Gastroesophageal sphincter (tissue), 4 donors: ENCODE results near the gene ZNF526. TPM values are rescaled to one million over a fixed set of nuclear protein-coding genes. Genes with fewer than 3 reads are reported as not detected.
"Not testable (repeated sequence)": the region's sequence is repeated elsewhere in the genome, so short reads cannot be mapped to it uniquely, and the experiment has no call there.

Source experiments
- ATAC-seq: fragments of 150-250 bp; one replicate; pipeline ENCODE4 v1.9.1; 2016; ENCODE audit warnings: mild to moderate bottlenecking, moderate library complexity
- H3K27ac ChIP-seq, 4 donors: fragments of 200-600 bp; sonication (generic) in 3 of 4; 1 replicate in 3 of 4; 2 replicates in 1 of 4; pipeline ENCODE4 v1.5.1; 2016 to 2019
- H3K27me3 ChIP-seq: fragments of 200-600 bp; sonication (generic); one replicate; pipeline ENCODE4 v1.5.1; 2019
- H3K36me3 ChIP-seq, 2 donors: fragments of 200-600 bp; sonication (generic); one replicate each; pipeline ENCODE4 v1.5.1; 2019; ENCODE audit warnings: control low read depth in 1 of 2
- H3K4me1 ChIP-seq, 3 donors: fragments of 200-600 bp; sonication (generic); 1 replicate in 2 of 3; 2 replicates in 1 of 3; pipeline ENCODE4 v1.5.1; 2016 to 2019; ENCODE audit warnings: control low read depth in 2 of 3
- H3K4me3 ChIP-seq, 2 donors: fragments of 200-600 bp; sonication (generic); one replicate each; pipeline ENCODE4 v1.5.1; 2019; ENCODE audit warnings: mild to moderate bottlenecking in 1 of 2, moderate library complexity in 1 of 2
- H3K9me3 ChIP-seq, 3 donors: fragments of 200-600 bp; sonication (generic); one replicate each; pipeline ENCODE4 v1.5.1; 2017 to 2019; ENCODE audit warnings: control low read depth in 2 of 3
- EP300 ChIP-seq: sonication (generic); formaldehyde crosslinking; IDR thresholded peaks from one replicate; pipeline ENCODE4 v1.6.1; 2017; ENCODE audit warnings: antibody characterized with exemption, mild to moderate bottlenecking
- POLR2A ChIP-seq, 2 donors: fragments of 450-650 bp; IDR thresholded peaks; one replicate each; pipeline ENCODE4 v1.6.1; 2017; ENCODE audit warnings: antibody characterized with exemption in 2 of 2, mild to moderate bottlenecking in 2 of 2, moderate library complexity in 1 of 2
- POLR2AphosphoS5 ChIP-seq: sonication (generic); formaldehyde crosslinking; IDR thresholded peaks from one replicate; pipeline ENCODE4 v1.6.1; 2017; ENCODE audit warnings: antibody characterized with exemption
- WGBS, 2 donors: methylation state at CpG; one replicate each; pipeline ENCODE4 v1.1.5; 2018; ENCODE audit warnings: low coverage in 1 of 2; 5-methylcytosine and 5-hydroxymethylcytosine counted together
- total RNA-seq, 4 donors: library from RNA; depleted of rRNA; stranded (reverse); fragments of >200 nt; gene quantifications; one replicate each; pipeline ENCODE4 v1.1.0, GENCODE V29; 2016
- TF ChIP-seq, protein P1 (sequence below), 4 experiments: fragments of 200-600 bp in 2 of 4; fragments of 450-650 bp in 2 of 4; sonication (generic) in 1 of 4; IDR thresholded peaks; one replicate each; pipeline ENCODE4 v1.5.1; 2017 to 2019; ENCODE audit warnings: antibody characterized with exemption in 4 of 4, mild to moderate bottlenecking in 2 of 4, moderate library complexity in 2 of 4

The ZNF526 gene
- total RNA-seq, 4 donors from 2014 or later, result 4.6 to 10.4 (median 7.8) TPM

DNA sequence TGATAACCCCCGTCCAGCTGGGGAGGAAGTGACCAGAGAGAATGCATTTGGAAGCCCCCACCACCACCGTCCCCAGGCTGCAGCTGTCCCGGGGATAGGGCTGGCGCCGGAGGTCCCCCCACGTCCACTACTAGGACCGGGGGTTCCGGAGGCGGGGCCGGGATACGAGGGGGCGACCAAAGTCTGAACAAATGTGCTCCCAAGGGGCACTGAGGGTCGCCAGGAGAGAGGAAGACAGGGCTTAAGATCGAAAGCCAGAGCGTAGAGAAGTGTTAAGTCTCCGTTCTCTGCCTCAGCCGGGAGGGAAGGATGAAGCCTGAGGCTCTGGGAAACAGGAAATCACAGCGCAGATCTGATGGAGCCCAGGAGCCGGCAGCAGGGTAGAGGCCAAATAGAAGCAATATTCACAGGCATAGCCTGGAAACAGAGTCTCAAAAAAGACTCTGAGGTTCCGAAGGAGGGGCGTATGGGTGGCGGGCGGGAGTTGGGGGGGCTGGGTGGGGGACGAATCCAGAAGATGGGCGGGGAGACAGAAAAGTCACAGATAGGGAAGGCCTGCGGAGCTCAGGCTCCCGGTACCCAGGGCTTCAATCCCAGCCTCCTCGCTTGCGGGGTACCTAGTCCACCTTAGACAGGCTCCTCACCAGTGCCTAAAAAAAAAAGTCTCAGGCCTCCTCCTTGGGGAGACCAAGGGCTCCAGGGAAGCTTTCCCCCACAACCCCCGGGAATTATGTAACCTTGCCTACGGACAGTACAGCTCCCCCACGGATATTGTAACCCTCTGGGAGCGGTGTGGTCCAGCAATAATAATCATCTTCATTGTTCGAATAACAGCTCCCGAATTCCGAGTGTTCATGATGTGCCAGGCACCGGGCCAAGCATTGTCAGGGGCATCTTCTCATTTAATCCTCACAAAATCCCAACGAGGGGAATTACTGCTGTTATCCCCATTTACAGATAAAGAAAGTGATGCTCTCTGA, 35.9 kb downstream of the ZNF526 start:
- H3K36me3 ChIP-seq, result no peaks in the 10 kb centered on the region
- peaks cover 0 to 45% (median 24%) of the 10 kb centered on the region in 3 donors for H3K4me1 ChIP-seq
- ATAC-seq, result peak; percentile 3
- no peaks in the 10 kb centered on the region for H3K9me3 ChIP-seq
- TF ChIP-seq POLR2A (IDR thresholded peaks at IDR 0.05), result peak in 1 of 2 donors; percentile 10
- TF ChIP-seq, protein P1, sequence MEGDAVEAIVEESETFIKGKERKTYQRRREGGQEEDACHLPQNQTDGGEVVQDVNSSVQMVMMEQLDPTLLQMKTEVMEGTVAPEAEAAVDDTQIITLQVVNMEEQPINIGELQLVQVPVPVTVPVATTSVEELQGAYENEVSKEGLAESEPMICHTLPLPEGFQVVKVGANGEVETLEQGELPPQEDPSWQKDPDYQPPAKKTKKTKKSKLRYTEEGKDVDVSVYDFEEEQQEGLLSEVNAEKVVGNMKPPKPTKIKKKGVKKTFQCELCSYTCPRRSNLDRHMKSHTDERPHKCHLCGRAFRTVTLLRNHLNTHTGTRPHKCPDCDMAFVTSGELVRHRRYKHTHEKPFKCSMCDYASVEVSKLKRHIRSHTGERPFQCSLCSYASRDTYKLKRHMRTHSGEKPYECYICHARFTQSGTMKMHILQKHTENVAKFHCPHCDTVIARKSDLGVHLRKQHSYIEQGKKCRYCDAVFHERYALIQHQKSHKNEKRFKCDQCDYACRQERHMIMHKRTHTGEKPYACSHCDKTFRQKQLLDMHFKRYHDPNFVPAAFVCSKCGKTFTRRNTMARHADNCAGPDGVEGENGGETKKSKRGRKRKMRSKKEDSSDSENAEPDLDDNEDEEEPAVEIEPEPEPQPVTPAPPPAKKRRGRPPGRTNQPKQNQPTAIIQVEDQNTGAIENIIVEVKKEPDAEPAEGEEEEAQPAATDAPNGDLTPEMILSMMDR (IDR thresholded peaks at IDR 0.05), result no peak
- no peaks in the 10 kb centered on the region for H3K27me3 ChIP-seq
- H3K4me3 ChIP-seq, result peak overlapping the region; percentile 72 to 87
- 1 to 2% methylated on average over 9 to 18 of the region's 38 CpGs for WGBS, 2 donors
- H3K27ac ChIP-seq, result peak overlapping the region; percentile 95 to 98 (median 98)

DNA sequence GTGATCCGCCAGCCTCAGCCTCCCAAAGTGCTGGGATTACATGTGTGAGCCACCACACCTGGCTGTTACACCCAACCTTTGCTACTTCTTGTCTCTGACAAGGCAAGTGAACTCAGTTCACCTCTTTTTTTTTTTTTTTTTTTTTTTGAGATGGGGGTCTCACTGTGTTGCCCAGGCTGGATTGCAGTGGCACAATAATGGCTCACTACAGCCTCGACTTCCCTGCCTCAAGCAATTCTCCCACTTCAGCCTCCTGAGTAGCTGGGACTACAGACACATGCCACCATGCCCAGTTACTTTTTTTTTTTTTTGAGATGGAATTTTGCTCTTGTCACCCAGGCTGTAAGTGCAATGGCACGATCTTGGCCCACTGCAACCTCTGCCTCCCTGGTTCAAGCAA, 37.7 kb downstream of the ZNF526 start:
- WGBS, 2 donors, result 86 to 100% methylated on average over 1 to 3 of the region's 3 CpGs
- not testable (repeated sequence) for H3K36me3 ChIP-seq, H3K4me3 ChIP-seq, H3K27me3 ChIP-seq, H3K27ac ChIP-seq, H3K9me3 ChIP-seq, ATAC-seq
- H3K4me1 ChIP-seq, result peaks cover 0 to 28% (median 6%) of the 10 kb centered on the region in 3 donors

DNA sequence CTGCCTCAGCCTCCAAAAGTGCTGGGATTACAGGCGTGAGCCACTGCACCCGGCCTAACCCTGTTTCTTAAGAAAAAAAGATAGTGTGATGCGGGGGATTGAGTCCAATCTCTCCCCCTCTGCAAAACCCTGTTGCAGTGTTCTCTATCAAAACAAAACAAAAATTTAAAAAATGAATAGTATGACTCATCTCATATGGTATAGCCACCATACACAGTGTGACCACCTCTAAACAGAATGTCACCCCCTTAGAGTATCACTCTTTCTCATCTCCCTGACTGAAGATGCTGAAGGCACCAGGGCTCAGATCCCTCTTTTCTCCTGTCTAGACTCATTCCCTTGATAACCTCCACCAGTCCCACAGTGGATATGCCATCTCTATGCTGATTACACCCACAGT, 41.7 kb downstream of the ZNF526 start:
- H3K36me3 ChIP-seq, result no peaks in the 10 kb centered on the region
- peaks cover 0 to 6% (median 0%) of the 10 kb centered on the region in 3 donors for H3K4me1 ChIP-seq
- H3K4me3 ChIP-seq, result no peak overlapping the region
- 87% methylated on average over 3 of the region's 3 CpGs; no CpG with 5 or more reads in 1 of the 2 donors for WGBS, 2 donors
- TF ChIP-seq EP300 (no peak), POLR2A (IDR thresholded peaks at IDR 0.05) (no peak), POLR2AphosphoS5 (no peak)
- TF ChIP-seq, protein P1 (IDR thresholded peaks at IDR 0.05), result no peak
- no peak overlapping the region for H3K27ac ChIP-seq
- H3K27me3 ChIP-seq, result no peaks in the 10 kb centered on the region
- no peak for ATAC-seq
- no peaks in the 10 kb centered on the region for H3K9me3 ChIP-seq

- not testable (repeated sequence) for H3K36me3 ChIP-seq, H3K9me3 ChIP-seq, H3K4me3 ChIP-seq, H3K27me3 ChIP-seq, ATAC-seq, H3K27ac ChIP-seq
- H3K4me1 ChIP-seq, result peaks cover 0 to 22% (median 18%) of the 10 kb centered on the region in 3 donors
- 85 to 87% methylated on average over 4 of the region's 4 CpGs for WGBS, 2 donors
These were observed 46.0 kb downstream of the ZNF526 start for GRCh38 chr19:42266105-42266504.

DNA sequence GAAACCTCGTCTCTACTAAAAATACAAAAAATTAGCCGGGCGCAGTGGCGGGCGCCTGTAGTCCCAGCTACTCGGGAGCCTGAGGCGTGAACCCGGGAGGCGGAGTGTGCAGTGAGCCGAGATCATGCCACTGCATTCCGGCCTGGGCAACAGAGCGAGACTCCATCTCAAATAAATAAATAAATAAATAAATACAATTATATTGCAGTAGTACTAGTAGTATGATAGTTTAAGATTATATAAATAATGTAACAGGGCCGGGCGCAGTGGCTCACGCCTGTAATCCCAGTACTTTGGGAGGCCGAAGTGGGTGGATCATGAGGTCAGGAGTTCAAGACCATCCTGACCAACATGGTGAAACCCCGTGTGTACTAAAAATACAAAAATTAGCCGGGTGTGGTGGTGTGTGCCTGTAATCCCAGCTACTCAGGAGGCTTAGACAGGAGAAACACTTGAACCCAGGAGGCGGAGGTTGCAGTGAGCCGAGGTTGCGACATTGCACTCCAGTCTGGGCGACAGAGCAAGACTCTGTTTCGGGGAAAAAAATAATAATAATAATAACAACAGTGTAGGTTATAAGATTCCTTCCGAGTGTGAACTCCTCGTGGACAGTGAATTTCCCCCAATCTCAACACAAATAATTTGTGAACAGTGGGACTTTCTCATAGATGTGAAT, 47.0 kb downstream of the ZNF526 start:
- H3K27ac ChIP-seq, result peak overlapping the region in 2 of 4 donors; percentile 95 to 99
- not testable (repeated sequence) for H3K36me3 ChIP-seq, H3K4me3 ChIP-seq, H3K9me3 ChIP-seq, H3K27me3 ChIP-seq, ATAC-seq
- peaks cover 0 to 32% (median 23%) of the 10 kb centered on the region in 3 donors for H3K4me1 ChIP-seq
- WGBS, 2 donors, result 88 to 90% methylated on average over 10 to 20 of the region's 25 CpGs

DNA sequence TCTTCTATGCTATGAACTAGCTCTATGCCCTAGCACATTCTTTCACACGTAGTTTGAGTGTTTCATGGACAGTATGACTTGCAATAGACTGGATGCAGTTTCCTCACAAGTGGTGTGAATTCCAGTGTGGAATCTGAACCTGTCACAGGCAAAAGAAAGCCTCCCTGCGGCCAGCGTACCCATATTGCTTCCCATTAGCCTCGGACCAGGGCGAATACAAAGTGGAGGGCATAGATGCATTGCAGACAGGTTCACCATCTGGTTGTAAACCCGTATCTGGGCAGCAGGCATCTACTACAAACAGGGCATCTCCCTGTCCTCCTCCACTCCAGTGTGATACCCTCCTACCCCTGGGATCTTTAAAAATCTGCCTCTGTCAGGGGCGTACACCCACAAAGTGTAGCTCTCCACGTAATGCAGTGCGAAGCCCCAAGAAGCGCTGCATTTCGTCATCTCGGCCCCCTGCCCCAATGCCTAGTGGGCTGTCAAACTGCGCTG, 47.6 kb downstream of the ZNF526 start:
- Histone ChIP-seq H3K27ac (peak overlapping the region; percentile 76 to 99 (median 97)), H3K4me1 (peaks cover 0 to 38% (median 23%) of the 10 kb centered on the region in 3 donors), H3K27me3 (no peaks in the 10 kb centered on the region), H3K4me3 (peak overlapping the region; percentile 21 to 71), H3K36me3 (peaks cover 0 to 14% of the 10 kb centered on the region in 2 donors), H3K9me3 (no peaks in the 10 kb centered on the region)
- 2 to 14% methylated on average over 2 to 7 of the region's 13 CpGs for WGBS, 2 donors
- TF ChIP-seq, protein P1 (IDR thresholded peaks at IDR 0.05), result no peak
- TF ChIP-seq POLR2A (IDR thresholded peaks at IDR 0.05) (no peak), POLR2AphosphoS5 (no peak), EP300 (no peak)
- no peak for ATAC-seq
